Activated T-helper 1 cell treated with anti-CD3 and anti-CD28 coated beads, Interleukin-12 subunit alpha, Interleukin-12 subunit beta, Interleukin-2, Interleukin-4 antibody, amounts not matched to agents 30 ng/mL and 10 ng/mL and 1 ng/mL, durations not matched to agents 14 hours and 24 hours and 36 hours (primary cell): Measurements from ENCODE around the gene RNF150. TPM values are rescaled to one million over a fixed set of nuclear protein-coding genes. Genes with fewer than 3 reads are reported as not detected.

Experiments used
- DNase-seq: peaks from one replicate; pipeline ENCODE4 v3.0.0; 2021; ENCODE audit warnings: low spot score
- H3K27ac Mint-ChIP-seq: one replicate; pipeline ENCODE4 v1.8.0; 2021; ENCODE audit warnings: mild to moderate bottlenecking, mixed read lengths
- H3K27me3 Mint-ChIP-seq: one replicate; pipeline ENCODE4 v1.8.0; 2022; ENCODE audit warnings: mild to moderate bottlenecking, moderate library complexity, mixed read lengths; ENCODE audit not compliant: insufficient read depth
- H3K36me3 Mint-ChIP-seq: one replicate; pipeline ENCODE4 v1.8.0; 2021; ENCODE audit warnings: low read depth, mixed read lengths
- H3K4me1 Mint-ChIP-seq: one replicate; pipeline ENCODE4 v1.8.0; 2021; ENCODE audit warnings: low read depth, mixed read lengths
- H3K4me3 Mint-ChIP-seq: one replicate; pipeline ENCODE4 v1.8.0; 2021; ENCODE audit warnings: mild to moderate bottlenecking, moderate library complexity, mixed read lengths
- H3K9me3 Mint-ChIP-seq: one replicate; pipeline ENCODE4 v1.8.0; 2021; ENCODE audit warnings: mixed read lengths
- intact Hi-C: fragments of 100-400 bp; cut with micrococcal nuclease; formaldehyde crosslinking; loops from one replicate; pipeline ENCODE4 v1.15.1; 2024
- total RNA-seq: library from RNA; stranded (reverse); gene quantifications from 2 replicates; pipeline ENCODE4 v1.2.3, GENCODE V29; 2022

The RNF150 gene
- total RNA-seq, 1 donor from 2014 or later = not detected

- no peak for DNase-seq
- Mint-ChIP-seq H3K4me3 (no peak overlapping the region), H3K27ac (no peak overlapping the region), H3K9me3 (no peaks in the 10 kb centered on the region), H3K36me3 (no peaks in the 10 kb centered on the region), H3K27me3 (peaks cover 9% of the 10 kb centered on the region), H3K4me1 (no peaks in the 10 kb centered on the region)
- intact Hi-C loops = no loop called here
Observed at GRCh38 chr4:141153751-141154510, 20.7 kb upstream of the RNF150 start.

- Mint-ChIP-seq H3K4me1 (no peaks in the 10 kb centered on the region), H3K4me3 (no peak overlapping the region), H3K27ac (no peak overlapping the region), H3K9me3 (no peaks in the 10 kb centered on the region), H3K36me3 (no peaks in the 10 kb centered on the region), H3K27me3 (peaks cover 2% of the 10 kb centered on the region)
- no peak for DNase-seq
- intact Hi-C loops = no loop called here
Observed at GRCh38 chr4:141144207-141144606, 10.9 kb upstream of the RNF150 start.

- Mint-ChIP-seq H3K27ac (no peak overlapping the region), H3K36me3 (no peaks in the 10 kb centered on the region), H3K4me1 (no peaks in the 10 kb centered on the region), H3K27me3 (peaks cover 3% of the 10 kb centered on the region), H3K4me3 (no peak overlapping the region), H3K9me3 (no peaks in the 10 kb centered on the region)
- intact Hi-C loops = no loop called here
- DNase-seq = no peak
Observed at GRCh38 chr4:141142423-141142822, 9.2 kb upstream of the RNF150 start.

- no peaks in the 10 kb centered on the region for H3K36me3 Mint-ChIP-seq
- H3K27ac Mint-ChIP-seq = no peak overlapping the region
Observed at GRCh38 chr4:141140391-141141200, 7.3 kb upstream of the RNF150 start.

GRCh38 chr4:141133999-141134995 lies 1.0 kb upstream of the RNF150 start:
- Mint-ChIP-seq H3K36me3 (no peaks in the 10 kb centered on the region), H3K4me3 (peak overlapping the region; percentile 36), H3K4me1 (peaks cover 8% of the 10 kb centered on the region), H3K9me3 (no peaks in the 10 kb centered on the region), H3K27me3 (peaks cover 63% of the 10 kb centered on the region), H3K27ac (no peak overlapping the region)
- intact Hi-C loops = loop anchor here (1.0 to 5.0 kb wide), 2 partner anchors 273 to 377 kb away; partner anchors contain the start of gene TBC1D9
- DNase-seq = no peak

More at GRCh38 chr4:141140391-141141200, 7.3 kb upstream of the RNF150 start:
- intact Hi-C loops = no loop called here
- DNase-seq = no peak
- Mint-ChIP-seq H3K27me3 (peaks cover 14% of the 10 kb centered on the region), H3K9me3 (no peaks in the 10 kb centered on the region), H3K4me1 (no peaks in the 10 kb centered on the region), H3K4me3 (no peak overlapping the region)

GRCh38 chr4:141132709-141133145 lies 542 bp downstream of the RNF150 start:
- Mint-ChIP-seq H3K27ac (no peak overlapping the region), H3K27me3 (peaks cover 69% of the 10 kb centered on the region), H3K4me1 (peaks cover 8% of the 10 kb centered on the region), H3K36me3 (no peaks in the 10 kb centered on the region), H3K4me3 (peak overlapping the region; percentile 36), H3K9me3 (no peaks in the 10 kb centered on the region)
- no peak for DNase-seq
- intact Hi-C loops = loop anchor here (1.0 to 5.0 kb wide), 2 partner anchors 271 to 375 kb away; partner anchors contain the start of gene TBC1D9

- H3K4me3 Mint-ChIP-seq = peak overlapping the region; percentile 66
- no peaks in the 10 kb centered on the region for H3K36me3 Mint-ChIP-seq
- H3K27me3 Mint-ChIP-seq = peaks cover 66% of the 10 kb centered on the region
- no peak overlapping the region for H3K27ac Mint-ChIP-seq
- peaks cover 8% of the 10 kb centered on the region for H3K4me1 Mint-ChIP-seq
- no peak for DNase-seq
- intact Hi-C loops = loop anchor here (5.0 kb wide), 1 partner anchor 375 kb away; the partner anchor contains the start of gene TBC1D9
- no peaks in the 10 kb centered on the region for H3K9me3 Mint-ChIP-seq
Observed at GRCh38 chr4:141132072-141132708, 1.1 kb downstream of the RNF150 start.

GRCh38 chr4:141131723-141132071 lies 1.6 kb downstream of the RNF150 start:
- no peak for DNase-seq
- no peak overlapping the region for H3K27ac Mint-ChIP-seq
- intact Hi-C loops = loop anchor here (5.0 kb wide), 1 partner anchor 374 kb away; the partner anchor contains the start of gene TBC1D9
- H3K4me3 Mint-ChIP-seq = peak overlapping the region; percentile 66
- peaks cover 8% of the 10 kb centered on the region for H3K4me1 Mint-ChIP-seq
- no peaks in the 10 kb centered on the region for H3K36me3 Mint-ChIP-seq
- peaks cover 61% of the 10 kb centered on the region for H3K27me3 Mint-ChIP-seq
- no peaks in the 10 kb centered on the region for H3K9me3 Mint-ChIP-seq

GRCh38 chr4:141130947-141131605 lies 2.2 kb downstream of the RNF150 start:
- Mint-ChIP-seq H3K4me3 (no peak overlapping the region), H3K9me3 (no peaks in the 10 kb centered on the region), H3K4me1 (peaks cover 8% of the 10 kb centered on the region), H3K36me3 (no peaks in the 10 kb centered on the region), H3K27me3 (peaks cover 61% of the 10 kb centered on the region), H3K27ac (no peak overlapping the region)
- intact Hi-C loops = loop anchor here (5.0 kb wide), 1 partner anchor 374 kb away; the partner anchor contains the start of gene TBC1D9
- DNase-seq = no peak

GRCh38 chr4:141127884-141128283 lies 5.4 kb downstream of the RNF150 start:
- Mint-ChIP-seq H3K27me3 (peaks cover 34% of the 10 kb centered on the region), H3K4me1 (no peaks in the 10 kb centered on the region), H3K4me3 (no peak overlapping the region), H3K27ac (no peak overlapping the region), H3K9me3 (no peaks in the 10 kb centered on the region), H3K36me3 (no peaks in the 10 kb centered on the region)
- intact Hi-C loops = no loop called here
- no peak for DNase-seq

GRCh38 chr4:141126769-141127168 lies 6.5 kb downstream of the RNF150 start:
- Mint-ChIP-seq H3K36me3 (no peaks in the 10 kb centered on the region), H3K27ac (no peak overlapping the region), H3K4me3 (no peak overlapping the region), H3K9me3 (no peaks in the 10 kb centered on the region), H3K4me1 (no peaks in the 10 kb centered on the region), H3K27me3 (peaks cover 29% of the 10 kb centered on the region)
- intact Hi-C loops = no loop called here
- no peak for DNase-seq
